Omental fat pad (tissue), 4 donors: ENCODE measurements around the gene IFT172. TPM values are rescaled to one million over a fixed set of nuclear protein-coding genes. Genes with fewer than 3 reads are reported as not detected.
A peak's percentile ranks its signal among the peaks of the same experiment; 100 is the strongest.

Experiments
- ATAC-seq: fragments of 150-250 bp; one replicate; pipeline ENCODE4 v1.9.1; 2016; ENCODE audit warnings: mild to moderate bottlenecking, moderate library complexity; ENCODE audit not compliant: low FRiP score
- DNase-seq: peaks from one replicate; pipeline ENCODE4 v3.0.0-alpha.2; 2019; ENCODE audit warnings: low spot score
- CTCF ChIP-seq, 3 donors: fragments of 450-650 bp; IDR thresholded peaks; one replicate each; pipeline ENCODE4 v1.5.1; 2016 to 2017; ENCODE audit warnings: antibody characterized with exemption in 3 of 3, mild to moderate bottlenecking in 3 of 3, moderate library complexity in 2 of 3
- total RNA-seq, 4 donors: library from RNA; depleted of rRNA; stranded (reverse); fragments of >200 nt; gene quantifications; one replicate each; pipeline ENCODE4 v1.1.0, GENCODE V29; 2016

The IFT172 gene
- total RNA-seq, 4 donors from 2014 or later: 13.6 to 40.5 (median 32.4) TPM

DNA sequence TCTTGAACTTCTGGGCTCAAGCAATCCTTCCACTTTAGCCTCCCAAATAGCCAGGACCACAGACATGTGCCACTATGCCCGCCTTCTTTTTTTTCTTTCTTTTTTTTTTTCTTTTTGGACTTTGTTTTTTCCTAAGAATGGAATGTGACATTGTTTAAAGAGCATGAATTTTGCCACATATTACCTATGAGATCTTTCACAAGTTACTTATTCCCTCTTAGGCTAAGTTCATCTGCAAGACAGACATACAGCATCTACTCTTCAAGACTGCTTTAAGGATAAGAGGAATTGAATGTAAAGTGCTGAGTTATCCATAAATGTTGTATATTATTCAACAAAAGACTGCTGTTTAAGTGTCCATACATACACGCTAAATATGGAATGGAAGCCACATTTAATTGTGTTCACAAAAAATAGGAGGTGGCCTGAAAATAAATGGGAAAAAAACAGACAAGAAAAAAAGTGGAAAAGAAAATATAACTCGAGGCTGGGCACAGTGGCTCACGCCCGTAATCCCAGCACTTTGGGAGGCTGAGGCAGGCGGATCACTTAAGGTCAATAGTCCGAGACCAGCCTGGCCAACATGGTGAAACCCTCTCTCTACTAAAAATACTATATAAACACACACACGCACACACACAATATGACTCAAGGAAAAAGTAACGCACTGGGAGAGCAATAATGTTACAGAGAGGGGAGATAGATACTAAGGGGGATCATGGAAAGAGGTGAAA lies 77.0 kb downstream of the IFT172 start:
- ATAC-seq (no peak), DNase-seq (no peak)
- no peak for TF ChIP-seq CTCF (IDR thresholded peaks at IDR 0.05)

DNA sequence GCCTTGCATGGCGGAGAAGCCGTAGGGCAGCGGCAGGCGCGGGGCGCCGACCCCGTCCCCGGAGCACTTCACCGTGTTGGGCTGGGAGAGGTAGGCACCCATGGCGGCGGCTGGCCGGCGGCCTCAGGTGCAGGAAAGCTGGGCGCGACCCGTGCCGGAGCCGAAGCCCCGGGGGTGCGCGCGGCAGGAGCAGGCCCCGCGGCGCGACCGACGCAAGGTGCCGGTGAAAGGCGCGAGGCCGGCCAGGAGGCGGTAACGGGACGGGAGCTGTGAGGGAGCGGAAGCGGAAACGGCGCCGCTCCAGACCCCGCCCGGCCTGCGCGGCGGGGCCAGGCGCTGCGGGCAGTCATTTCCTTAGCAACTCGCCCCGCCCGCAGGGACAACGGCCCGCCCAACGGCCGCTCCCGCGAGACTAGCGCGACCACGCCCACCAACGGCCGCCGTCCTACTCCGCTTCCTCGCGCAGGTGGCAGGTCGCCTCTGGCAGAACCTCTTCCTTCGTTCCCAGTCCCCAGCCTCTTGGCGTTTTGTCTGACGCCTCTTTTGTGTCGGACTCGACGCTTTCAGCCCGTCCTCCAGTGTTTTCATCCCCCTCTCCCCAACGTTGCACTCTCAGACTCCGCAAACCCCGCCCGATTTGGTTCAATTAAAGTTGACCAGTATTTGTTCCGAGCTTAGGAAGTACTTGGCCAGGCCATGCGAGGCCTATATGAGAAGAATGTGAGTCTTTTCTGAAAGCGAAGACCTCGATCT lies 80.0 kb downstream of the IFT172 start, which contains the start of gene PPM1G:
Gene PPM1G (minus strand): TSS at position 271 of the 753 bp plus-strand sequence. CDS start 169 bp downstream, at position 102.
- DNase-seq (peak; percentile 78), ATAC-seq (peak; percentile 100)
- TF ChIP-seq CTCF (IDR thresholded peaks at IDR 0.05): no peak

- no peak for TF ChIP-seq CTCF (IDR thresholded peaks at IDR 0.05)
- DNase-seq: no peak
- peak; percentile 52 for ATAC-seq
Measured at GRCh38 chr2:27408601-27409320, 80.8 kb downstream of the IFT172 start.

DNA sequence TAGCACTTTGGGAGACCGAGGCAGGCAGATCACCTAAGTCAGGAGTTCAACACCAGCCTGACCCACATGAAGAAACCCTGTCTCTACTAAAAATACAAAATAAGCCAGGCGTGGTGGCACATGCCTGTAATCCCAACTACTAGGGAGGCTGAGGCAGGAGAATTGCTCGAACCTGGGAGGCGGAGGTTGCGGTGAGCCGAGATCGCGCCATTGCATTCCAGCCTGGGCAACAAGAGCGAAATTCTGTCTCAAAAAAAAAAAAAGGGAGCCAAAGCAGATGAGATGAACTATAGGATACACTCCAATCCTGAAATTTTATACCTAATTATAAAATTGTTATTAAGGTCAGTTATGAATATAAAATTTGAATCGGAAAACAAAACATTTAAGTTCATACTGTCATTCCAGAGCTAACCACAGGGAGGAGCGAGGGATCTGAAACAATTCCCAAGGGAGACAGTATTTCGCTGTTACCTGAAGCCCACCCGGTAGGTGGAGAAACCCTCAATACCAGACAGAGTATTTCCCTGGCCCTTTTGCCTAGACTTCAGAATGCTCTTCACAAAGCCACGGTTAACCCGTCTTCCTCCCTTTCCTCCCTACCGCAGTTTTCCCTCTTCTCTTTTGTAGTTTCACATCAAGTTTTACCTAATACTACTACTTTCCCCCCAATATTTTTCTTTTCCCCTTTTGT lies 81.6 kb downstream of the IFT172 start:
- TF ChIP-seq CTCF (IDR thresholded peaks at IDR 0.05): no peak
- no peak for ATAC-seq
- no peak for DNase-seq

GRCh38 chr2:27400348-27401135 lies 89.0 kb downstream of the IFT172 start:
- ATAC-seq (no peak), DNase-seq (no peak)
- TF ChIP-seq CTCF (IDR thresholded peaks at IDR 0.05): no peak

- DNase-seq (no peak), ATAC-seq (no peak)
- no peak for TF ChIP-seq CTCF (IDR thresholded peaks at IDR 0.05)
Measured at GRCh38 chr2:27398962-27399361, 90.6 kb downstream of the IFT172 start.
